ENCODE data around the gene IRF2BPL. TPM values are rescaled to one million over a fixed set of nuclear protein-coding genes. Genes with fewer than 3 reads are reported as not detected.

IRF2BPL gene
- total RNA-seq, 1 donor from 2014 or later = 70.9 TPM

DNA sequence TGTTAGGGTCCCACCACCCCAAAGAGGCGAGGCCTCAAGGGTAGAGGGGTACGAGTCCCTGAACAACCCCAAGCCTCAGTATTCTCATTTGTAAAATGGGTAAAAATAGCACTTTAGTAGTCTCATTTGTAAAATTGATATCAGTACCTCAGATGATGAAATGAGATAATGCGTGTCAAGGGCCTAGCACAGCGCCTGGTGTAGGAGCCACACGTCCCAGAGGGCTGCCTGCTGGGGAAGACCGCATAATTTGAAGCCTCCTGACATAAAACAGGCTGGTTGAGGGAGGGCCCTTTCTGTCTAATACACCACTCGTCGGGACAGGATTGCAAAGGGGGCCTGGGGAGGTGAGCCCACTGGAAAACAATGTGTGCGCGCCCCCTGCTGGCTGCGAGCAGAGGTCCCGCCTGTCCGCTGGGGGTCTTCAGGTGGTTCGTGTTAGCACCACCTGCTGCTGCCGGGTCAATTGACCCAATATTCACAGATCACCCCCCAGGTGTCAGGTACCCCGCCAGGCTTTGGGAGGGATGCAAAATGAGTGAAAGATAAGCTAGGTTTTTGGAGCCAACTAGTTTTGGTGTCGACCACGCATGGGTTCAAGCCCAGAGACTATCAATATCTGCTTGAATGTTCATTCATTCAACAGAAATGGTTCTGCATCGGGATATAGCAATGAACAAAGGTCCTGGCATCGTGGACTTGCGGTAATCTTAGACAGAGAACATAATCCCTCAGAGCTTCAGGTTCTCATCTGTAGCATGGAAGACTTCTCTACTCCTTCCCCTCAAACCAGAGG is 24.7 kb upstream of the IRF2BPL start:
- peak; percentile 63 for DNase-seq (ENCODE audit: low spot score)

- DNase-seq (ENCODE audit: low spot score) = no peak
Measured at GRCh38 chr14:77052281-77053044, 24.0 kb upstream of the IRF2BPL start.

DNA sequence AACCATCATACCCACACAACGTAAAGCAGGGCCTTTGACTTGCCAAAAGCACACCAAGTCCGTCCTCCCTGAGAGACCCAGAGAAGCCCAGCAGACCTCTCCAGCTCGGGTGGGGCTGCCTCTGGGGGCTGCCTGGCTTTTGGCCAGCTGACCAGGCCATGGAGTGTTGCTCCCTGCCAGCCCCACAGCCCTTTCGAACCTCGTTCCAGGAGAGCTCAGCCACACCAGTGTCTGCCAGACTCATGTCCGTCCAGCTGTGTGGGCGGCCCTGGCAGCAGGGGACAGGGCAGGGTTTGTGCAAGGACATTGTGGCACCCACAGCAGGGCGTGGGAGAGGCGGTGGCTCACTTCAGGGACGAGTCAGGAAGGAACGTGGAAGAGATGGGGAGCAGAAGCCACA is 22.6 kb upstream of the IRF2BPL start:
- DNase-seq (ENCODE audit: low spot score) = no peak

- no peak for DNase-seq (ENCODE audit: low spot score)
Measured at GRCh38 chr14:77046721-77047120, 18.2 kb upstream of the IRF2BPL start.

GRCh38 chr14:77045238-77046162 is 17.0 kb upstream of the IRF2BPL start:
- peak; percentile 76 for DNase-seq (ENCODE audit: low spot score)

DNA sequence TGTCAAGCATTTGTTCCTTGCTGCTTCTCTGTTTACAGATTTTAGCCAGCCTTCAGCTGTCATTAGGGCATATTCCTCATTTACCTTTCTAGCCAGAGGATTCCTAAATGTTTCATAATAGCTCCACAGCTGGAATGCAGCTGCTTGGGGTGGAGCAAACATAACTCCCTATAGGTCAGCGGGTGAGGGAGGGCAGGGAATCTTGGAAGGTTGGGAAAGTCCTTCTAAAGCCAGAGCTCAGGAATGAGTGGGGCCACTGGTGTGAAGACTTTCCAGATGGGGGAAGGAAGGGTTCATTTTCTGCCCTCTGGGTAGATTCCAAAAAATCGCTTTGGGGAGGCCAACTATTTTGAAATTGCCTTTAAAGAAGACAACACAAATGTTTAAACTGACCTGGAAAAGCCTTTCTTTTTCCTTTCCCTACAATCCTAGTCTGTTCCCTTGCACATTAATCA is 16.3 kb upstream of the IRF2BPL start:
- no peak for DNase-seq (ENCODE audit: low spot score)

GRCh38 chr14:77043984-77044485 is 15.5 kb upstream of the IRF2BPL start:
- no peak for DNase-seq (ENCODE audit: low spot score)

DNA sequence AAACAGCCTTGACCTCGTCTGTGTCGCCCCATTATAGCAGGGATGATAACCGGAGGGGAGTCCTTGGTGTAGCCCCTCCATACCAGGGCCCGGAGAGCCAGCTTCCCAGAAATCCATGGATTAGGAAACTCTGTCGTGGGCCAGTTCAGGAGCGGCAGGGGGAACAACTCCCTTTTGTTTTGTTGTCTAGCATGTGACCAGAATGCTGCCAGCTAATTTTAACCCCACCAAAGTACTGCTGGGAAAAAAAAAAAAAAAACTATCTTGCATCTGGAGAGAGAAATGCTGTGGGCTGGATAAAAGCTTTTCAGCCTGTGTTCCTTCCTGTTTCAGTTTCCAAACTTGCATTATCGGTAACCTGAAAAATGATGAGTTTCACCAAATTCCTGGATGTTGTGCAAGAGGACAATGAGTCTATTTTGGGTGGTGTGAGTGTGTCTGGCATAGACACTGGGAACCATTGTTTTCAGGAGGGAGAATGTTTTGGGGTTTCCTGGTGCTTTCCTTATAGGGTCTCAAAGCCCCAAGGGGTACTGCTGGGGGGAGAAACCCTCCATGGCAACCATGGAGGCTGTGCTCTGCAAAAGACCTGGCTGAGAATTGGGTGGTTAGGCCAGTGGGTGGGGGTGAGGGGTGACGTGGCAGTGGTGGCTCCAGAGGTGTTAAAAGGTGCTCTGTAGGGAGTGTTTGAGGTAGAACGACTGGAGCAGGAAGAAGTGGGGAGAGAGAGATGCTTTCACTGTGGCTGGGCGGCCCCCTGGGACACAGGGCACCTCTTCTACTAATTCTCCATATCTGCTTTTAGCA is 14.9 kb upstream of the IRF2BPL start:
- no peak for DNase-seq (ENCODE audit: low spot score)

- DNase-seq (ENCODE audit: low spot score) = no peak
Measured at GRCh38 chr14:77041881-77042545, 13.5 kb upstream of the IRF2BPL start.

- DNase-seq (ENCODE audit: low spot score) = no peak
Measured at GRCh38 chr14:77040741-77041653, 12.5 kb upstream of the IRF2BPL start.

GRCh38 chr14:77040059-77040740 is 11.7 kb upstream of the IRF2BPL start:
- DNase-seq (ENCODE audit: low spot score) = peak; percentile 99

DNA sequence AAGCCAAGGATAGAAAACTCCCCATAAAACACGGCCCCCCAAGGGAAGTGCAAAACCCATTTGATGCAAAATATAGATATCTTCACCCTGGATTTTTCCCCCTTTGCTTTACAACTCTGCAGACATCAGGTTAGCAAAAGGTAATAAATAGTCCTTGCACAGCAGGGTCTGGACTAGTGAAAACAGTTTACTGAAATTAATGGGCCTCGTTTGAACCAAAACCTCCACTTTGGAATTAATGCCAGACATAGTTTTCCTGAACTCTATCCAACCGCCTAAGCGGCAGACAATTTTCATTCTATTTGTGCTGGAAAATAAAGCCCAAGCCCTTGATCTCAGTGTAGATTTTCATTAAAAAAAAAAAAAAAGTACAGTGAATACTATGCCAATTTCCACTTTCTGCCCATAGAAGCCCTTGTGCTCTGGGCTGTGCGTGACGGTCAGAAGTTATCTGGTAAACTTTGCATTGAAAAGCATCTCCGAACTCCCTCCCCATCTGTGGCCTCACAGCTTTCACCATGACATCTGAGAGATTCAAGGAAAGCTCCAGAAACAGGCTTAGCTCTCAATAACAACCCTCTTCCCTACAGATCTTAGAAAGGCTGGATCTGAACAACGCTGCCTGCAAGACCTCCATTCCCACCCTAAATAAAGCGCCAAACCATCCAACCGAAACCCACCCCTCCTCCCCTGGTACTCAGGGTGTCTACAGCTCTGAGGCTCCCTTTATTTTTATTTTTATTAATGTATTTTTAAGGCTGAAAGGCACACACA is 11.0 kb upstream of the IRF2BPL start:
- no peak for DNase-seq (ENCODE audit: low spot score)

DNA sequence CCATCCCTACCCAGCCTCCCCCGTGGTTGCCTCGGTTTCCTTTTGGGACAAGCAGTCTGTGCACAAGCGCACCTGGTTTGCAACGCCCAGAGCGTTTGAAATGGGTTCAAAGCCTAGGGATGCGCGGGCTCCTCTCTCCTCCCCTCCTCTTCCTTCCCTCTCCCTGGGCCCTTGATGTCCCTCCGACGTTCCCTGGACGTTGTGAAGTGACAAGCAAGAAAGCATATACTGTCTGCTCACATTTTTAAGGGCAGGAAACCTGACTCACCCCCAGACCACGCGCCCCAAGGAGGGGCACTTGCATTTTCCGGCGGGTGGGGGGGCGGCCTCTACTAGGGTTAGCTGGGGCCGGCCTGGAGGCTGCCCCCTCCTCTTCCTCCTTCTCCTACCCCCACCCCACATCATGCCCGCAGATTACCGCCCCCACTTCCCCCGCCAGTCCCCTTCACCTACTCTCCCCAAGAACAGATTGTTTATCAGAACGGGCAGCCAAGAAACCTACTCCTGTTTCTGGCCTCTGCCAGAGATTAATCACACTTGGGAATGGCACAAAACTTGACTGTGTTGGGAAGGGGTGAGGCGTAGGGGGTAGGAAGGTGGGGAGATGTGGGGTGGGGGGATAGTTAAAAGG is 9.5 kb upstream of the IRF2BPL start:
- DNase-seq (ENCODE audit: low spot score) = no peak

DNA sequence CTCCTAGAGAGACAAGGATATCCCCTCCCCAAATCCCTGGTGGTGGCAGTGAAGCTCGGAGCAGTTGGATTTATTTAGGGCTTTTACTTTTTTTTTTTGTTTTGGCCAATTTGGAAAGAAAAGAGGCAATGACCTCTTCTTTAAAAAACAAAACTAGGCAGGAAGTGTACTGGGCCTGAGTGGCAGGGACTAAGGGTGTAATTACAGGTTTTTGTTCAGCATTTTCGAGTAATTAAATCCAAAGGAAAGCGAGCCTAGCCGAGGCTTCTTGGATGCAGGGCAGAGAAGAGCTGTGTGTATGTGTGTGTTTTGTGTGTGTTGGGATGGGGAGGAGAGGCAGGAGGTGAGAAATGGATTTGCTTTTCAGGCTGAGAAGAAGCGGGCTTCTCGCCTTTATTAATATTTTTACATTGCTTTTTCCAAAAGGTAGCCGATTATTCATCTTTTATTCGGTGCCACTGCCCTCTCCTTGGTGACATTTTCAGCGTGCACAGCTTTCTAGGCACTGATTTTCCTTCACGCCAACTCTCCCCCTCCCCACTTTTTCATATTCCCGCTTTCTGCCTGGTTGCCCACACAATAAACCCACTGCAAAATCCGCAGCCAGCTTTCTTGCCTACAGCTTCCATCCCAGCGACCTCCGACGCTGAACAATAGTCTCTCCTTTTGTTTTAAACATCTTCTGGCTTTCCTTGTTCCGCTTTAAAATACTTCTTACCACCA is 8.9 kb upstream of the IRF2BPL start:
- no peak for DNase-seq (ENCODE audit: low spot score)

- DNase-seq (ENCODE audit: low spot score) = no peak
Measured at GRCh38 chr14:77036484-77037214, 8.1 kb upstream of the IRF2BPL start.

DNA sequence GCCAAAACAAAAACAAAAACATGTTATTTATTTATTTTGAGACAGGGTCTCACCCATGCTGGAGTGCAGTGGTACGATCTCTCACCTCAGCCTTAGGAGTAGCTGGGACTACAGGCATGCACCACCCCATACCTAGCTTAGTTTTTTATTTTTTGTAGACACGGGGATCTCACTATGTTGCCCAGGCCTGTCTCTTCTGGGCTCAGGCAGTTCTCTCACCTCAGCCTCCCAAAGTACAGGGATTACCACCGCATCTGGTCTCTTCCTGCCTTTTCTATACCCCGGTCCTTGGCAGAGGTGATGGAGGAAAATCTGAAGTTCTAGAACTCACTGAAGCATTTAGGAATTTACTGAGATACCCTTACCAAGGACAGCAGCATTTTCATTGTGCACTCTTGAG is 6.8 kb upstream of the IRF2BPL start:
- DNase-seq (ENCODE audit: low spot score) = no peak
